Suppressor macrophage treated with lipopolysaccharide for 1 hour (primary cell): ENCODE measurements around the gene ARHGEF26.

Experiments used
- DNase-seq, 3 donors: peaks; one replicate each; pipeline ENCODE4 v3.0.0-alpha.2; 2020 to 2022

ARHGEF26 gene

GRCh38 chr3:154275292-154275691 is 154.1 kb downstream of the ARHGEF26 start:
- no peak for DNase-seq

- DNase-seq: no peak
Measured at GRCh38 chr3:154275965-154276364, 154.8 kb downstream of the ARHGEF26 start.

- DNase-seq: no peak
Measured at GRCh38 chr3:154280161-154280560, 159.0 kb downstream of the ARHGEF26 start.

GRCh38 chr3:154285221-154285620 is 164.0 kb downstream of the ARHGEF26 start:
- DNase-seq: peak; percentile 28 to 56 (median 36)

- no peak for DNase-seq
Measured at GRCh38 chr3:154290187-154290586, 169.0 kb downstream of the ARHGEF26 start.

GRCh38 chr3:154294016-154294415 is 172.8 kb downstream of the ARHGEF26 start:
- DNase-seq: no peak

GRCh38 chr3:154301561-154301960 is 180.4 kb downstream of the ARHGEF26 start:
- DNase-seq: no peak

GRCh38 chr3:154304116-154304786 is 183.1 kb downstream of the ARHGEF26 start:
- DNase-seq: no peak

- DNase-seq: no peak
Measured at GRCh38 chr3:154304936-154305335, 183.7 kb downstream of the ARHGEF26 start.

GRCh38 chr3:154307363-154307762 is 186.2 kb downstream of the ARHGEF26 start:
- no peak for DNase-seq
